IMR-90 (cell line): ENCODE measurements around the gene GRM8. TPM values are rescaled to one million over a fixed set of nuclear protein-coding genes. Genes with fewer than 3 reads are reported as not detected.

Experiments
- ATAC-seq: fragments of 200-7000 bp; cut with Tn5 transposase; 2 replicates; pipeline ENCODE4 v1.9.1; 2020; ENCODE audit warnings: low read depth, mild to moderate bottlenecking, moderate library complexity
- BruUV-seq: library from RNA; stranded (reverse); fragments of 400-500 nt; replicated peaks from 2 replicates; lab custom pipeline; 2021; lab: Mats Ljungman, UMichigan
- CTCF ChIA-PET: fragments of 300-600 bp; formaldehyde crosslinking; extraction: SDS; loops from one replicate; lab custom pipeline; 2021; ENCODE audit warnings: antibody characterized with exemption; lab: Yijun Ruan, JAX
- POLR2A ChIA-PET: fragments of 300-600 bp; sonication (Branson Sonifier 250); formaldehyde crosslinking; loops from one replicate; lab custom pipeline; 2022; ENCODE audit warnings: antibody characterized with exemption; ENCODE audit not compliant: unreplicated experiment; lab: Charles Lee
- DNase-seq: peaks from one replicate; pipeline ENCODE4 v3.0.0; 2013
- H2AFZ ChIP-seq: replicated peaks from 2 replicates; pipeline ENCODE3; 2013; ENCODE audit warnings: low read length, mild to moderate bottlenecking; ENCODE audit not compliant: poor library complexity
- H2AK5ac ChIP-seq: 2 replicates; pipeline ENCODE4 v1.6.1; 2013; ENCODE audit warnings: low read depth, low read length, inconsistent platforms
- H2AK9ac ChIP-seq: replicated peaks from 2 replicates; pipeline ENCODE3; 2013; ENCODE audit warnings: mild to moderate bottlenecking, low read depth, low read length, moderate library complexity; ENCODE audit not compliant: poor library complexity
- H2BK120ac ChIP-seq: 2 replicates; pipeline ENCODE4 v1.6.1; 2013; ENCODE audit warnings: low read depth, low read length, inconsistent platforms
- H2BK15ac ChIP-seq: 3 replicates; pipeline ENCODE4 v1.6.1; 2013; ENCODE audit warnings: low read depth, low read length, inconsistent platforms
- H2BK20ac ChIP-seq: 2 replicates; pipeline ENCODE4 v1.6.1; 2013; ENCODE audit warnings: low read depth, mild to moderate bottlenecking, inconsistent platforms, low read length, moderate library complexity
- H2BK5ac ChIP-seq: 2 replicates; pipeline ENCODE4 v1.6.1; 2013; ENCODE audit warnings: mild to moderate bottlenecking, low read depth, low read length, inconsistent platforms; ENCODE audit not compliant: poor library complexity, severe bottlenecking
- H3K14ac ChIP-seq: replicated peaks from 2 replicates; pipeline ENCODE4 v1.6.1; 2013; ENCODE audit warnings: low read depth, low read length, inconsistent platforms
- H3K18ac ChIP-seq: 2 replicates; pipeline ENCODE4 v1.6.1; 2013; ENCODE audit warnings: low read depth, low read length, control low read depth
- H3K23ac ChIP-seq: 2 replicates; pipeline ENCODE4 v1.6.1; 2013; ENCODE audit warnings: low read depth, low read length, inconsistent platforms
- H3K27ac ChIP-seq: 2 replicates; pipeline ENCODE4 v1.5.1; 2013; ENCODE audit warnings: mild to moderate bottlenecking, control low read depth, low read length; ENCODE audit not compliant: insufficient read depth
- H3K27me3 ChIP-seq: 2 replicates; pipeline ENCODE4 v1.6.1; 2013; ENCODE audit warnings: low read length; ENCODE audit not compliant: control insufficient read depth, insufficient read depth
- H3K36me3 ChIP-seq: 2 replicates; pipeline ENCODE4 v1.6.1; 2013; ENCODE audit warnings: low read length, mixed read lengths; ENCODE audit not compliant: control insufficient read depth, insufficient read depth
- H3K4ac ChIP-seq: 2 replicates; pipeline ENCODE4 v1.6.1; 2013; ENCODE audit warnings: low read depth, low read length, inconsistent platforms
- H3K4me1 ChIP-seq: 2 replicates; pipeline ENCODE4 v1.6.1; 2013; ENCODE audit warnings: low read length, mixed read lengths; ENCODE audit not compliant: control insufficient read depth, insufficient read depth
- H3K4me2 ChIP-seq: 2 replicates; pipeline ENCODE4 v1.6.1; 2013; ENCODE audit warnings: low read depth, mild to moderate bottlenecking, control low read depth, low read length, moderate library complexity
- H3K4me3 ChIP-seq: 2 replicates; pipeline ENCODE4 v1.5.1; 2013; ENCODE audit warnings: low read depth, mild to moderate bottlenecking, control low read depth, low read length, moderate library complexity; ENCODE audit not compliant: insufficient read depth
- H3K56ac ChIP-seq: 2 replicates; pipeline ENCODE4 v1.6.1; 2013; ENCODE audit warnings: low read length, inconsistent platforms; ENCODE audit not compliant: insufficient read depth; ENCODE audit errors: extremely low read depth
- H3K79me1 ChIP-seq, 2 experiments: 2 replicates each; pipeline ENCODE4 v1.6.1; 2013; ENCODE audit warnings: low read length in 2 of 2, inconsistent platforms in 1 of 2, low read depth in 1 of 2
- H3K9ac ChIP-seq: 2 replicates; pipeline ENCODE4 v1.6.1; 2013; ENCODE audit warnings: low read depth, low read length, control low read depth
- H3K9me1 ChIP-seq: 2 replicates; pipeline ENCODE4 v1.6.1; 2013; ENCODE audit warnings: low read length, inconsistent platforms; ENCODE audit not compliant: insufficient read depth
- H3K9me3 ChIP-seq: 2 replicates; pipeline ENCODE4 v1.6.1; 2013; ENCODE audit warnings: low read length; ENCODE audit not compliant: control insufficient read depth, insufficient read depth
- H4K20me1 ChIP-seq: 2 replicates; pipeline ENCODE4 v1.6.1; 2013; ENCODE audit warnings: low read length, inconsistent platforms; ENCODE audit not compliant: insufficient read depth
- H4K5ac ChIP-seq: 2 replicates; pipeline ENCODE4 v1.6.1; 2013; ENCODE audit warnings: mild to moderate bottlenecking, low read depth, low read length, control low read depth
- H4K8ac ChIP-seq, 2 experiments: 2 replicates each; pipeline ENCODE4 v1.6.1; 2013; ENCODE audit warnings: low read depth in 2 of 2, low read length in 2 of 2, control low read depth in 1 of 2, inconsistent platforms in 1 of 2
- H4K91ac ChIP-seq: 2 replicates; pipeline ENCODE4 v1.6.1; 2013; ENCODE audit warnings: low read depth, low read length, inconsistent platforms; ENCODE audit not compliant: insufficient read depth
- BHLHE40 ChIP-seq: fragments of 150-350 bp; IDR thresholded peaks from 2 replicates; pipeline ENCODE4 v1.6.1; 2016; ENCODE audit warnings: mild to moderate bottlenecking, low read depth, low read length
- CEBPB ChIP-seq: IDR thresholded peaks from 2 replicates; pipeline ENCODE4 v1.6.1; 2012; ENCODE audit warnings: low read depth, low read length, improper control_type of control experiment
- CHD1 ChIP-seq: IDR thresholded peaks from 2 replicates; pipeline ENCODE4 v1.6.1; 2012; ENCODE audit warnings: low read depth, low read length, improper control_type of control experiment
- CTCF ChIP-seq: conservative IDR thresholded peaks from 2 replicates; pipeline ENCODE4 v1.5.1; 2012; ENCODE audit warnings: mild to moderate bottlenecking, low read depth, low read length, improper control_type of control experiment
- FOS ChIP-seq: fragments of 150-350 bp; IDR thresholded peaks from 2 replicates; pipeline ENCODE4 v1.6.1; 2016; ENCODE audit warnings: low read depth, low read length
- MAFK ChIP-seq: IDR thresholded peaks from 2 replicates; pipeline ENCODE4 v1.6.1; 2012; ENCODE audit warnings: low read depth, low read length, improper control_type of control experiment
- MAZ ChIP-seq: IDR thresholded peaks from 2 replicates; pipeline ENCODE4 v1.6.1; 2012; ENCODE audit warnings: low read depth, mild to moderate bottlenecking, low read length, improper control_type of control experiment, moderate library complexity, borderline replicate concordance
- MXI1 ChIP-seq: IDR thresholded peaks from 2 replicates; pipeline ENCODE4 v1.6.1; 2012; ENCODE audit warnings: low read depth, mild to moderate bottlenecking, low read length, moderate library complexity, borderline replicate concordance
- NFE2L2 ChIP-seq: fragments of 150-350 bp; IDR thresholded peaks from 2 replicates; pipeline ENCODE4 v1.6.1; 2016; ENCODE audit warnings: low read depth, mild to moderate bottlenecking, low read length
- POLR2A ChIP-seq: IDR thresholded peaks from 2 replicates; pipeline ENCODE4 v1.6.1; 2012; ENCODE audit warnings: mild to moderate bottlenecking, low read depth, low read length
- RAD21 ChIP-seq: IDR thresholded peaks from 2 replicates; pipeline ENCODE4 v1.6.1; 2012; ENCODE audit warnings: low read length, improper control_type of control experiment
- RFX5 ChIP-seq: IDR thresholded peaks from 2 replicates; pipeline ENCODE4 v1.8.0; 2012; ENCODE audit warnings: low read depth, mild to moderate bottlenecking, low read length, moderate library complexity
- SMC3 ChIP-seq: fragments of 150-350 bp; IDR thresholded peaks from 2 replicates; pipeline ENCODE4 v1.6.1; 2016; ENCODE audit warnings: low read depth, mild to moderate bottlenecking, antibody characterized with exemption, low read length, moderate library complexity
- USF2 ChIP-seq: fragments of 150-350 bp; IDR thresholded peaks from 2 replicates; pipeline ENCODE4 v1.6.1; 2017; ENCODE audit warnings: mild to moderate bottlenecking, antibody characterized with exemption, low read length, low read depth
- WGBS, 2 experiments: methylation state at CpG; one replicate each; pipeline versions ENCODE4 v1.1.5 to v1.1.7; 2013; ENCODE audit warnings: missing lambda C conversion rate in 2 of 2; ENCODE audit not compliant: insufficient read length in 1 of 2; ENCODE audit errors: extremely low coverage in 2 of 2; 5-methylcytosine and 5-hydroxymethylcytosine counted together
- dilution Hi-C: fragments of 300-500 bp; cut with HindIII; formaldehyde crosslinking; loops from one replicate; pipeline ENCODE4 v1.14.3; 2018; ENCODE audit warnings: low sequenced_read_pairs; ENCODE audit not compliant: unreplicated experiment
- in situ Hi-C: fragments of 300-500 bp; cut with MboI; formaldehyde crosslinking; loops from 3 replicates; pipeline ENCODE4 v1.14.3; 2019; ENCODE audit warnings: low sequenced_read_pairs, inconsistent platforms, mixed read lengths
- intact Hi-C: fragments of 100-400 bp; cut with micrococcal nuclease; formaldehyde crosslinking; loops from 2 replicates; pipeline ENCODE4 v1.10.0; 2022
- polyA plus RNA-seq, 3 experiments: library from polyadenylated mRNA; depleted of rRNA; stranded (reverse); fragments of >200 nt; gene quantifications; 2 replicates each; pipeline ENCODE4 v1.2.3, GENCODE V29; 2012; ENCODE audit warnings: low replicate concordance in 1 of 3
- total RNA-seq: library from RNA; depleted of rRNA; stranded (reverse); fragments of >200 nt; gene quantifications from 2 replicates; pipeline ENCODE4 v1.2.3, GENCODE V29; 2012
- TF ChIP-seq, protein P1 (sequence below): fragments of 150-350 bp; IDR thresholded peaks from 2 replicates; pipeline ENCODE4 v1.6.1; 2016; ENCODE audit warnings: low read depth, mild to moderate bottlenecking, low read length, moderate library complexity, borderline replicate concordance

Gene GRM8
- total and polyA plus RNA-seq, 2 of the 4 experiments (the other 2 are of a cell fraction): not detected

GRCh38 chr7:126698909-126699308 lies 553.8 kb downstream of the GRM8 start (continued):
- no peak for TF ChIP-seq BHLHE40
- no peak for TF ChIP-seq MAFK

- ChIA-PET CTCF (interaction anchor here (0.6 kb wide), 1 partner anchor 8 kb away, joined by 4 read pairs; no protein-coding TSS in a partner anchor), POLR2A (no interaction called here)
- Histone ChIP-seq H3K56ac (no peak overlapping the region), H3K23ac (no peak overlapping the region), H3K27ac (no peak overlapping the region), H3K4me3 (no peak overlapping the region), H2BK15ac (no peak overlapping the region), H2BK5ac (no peak overlapping the region), H2AK5ac (no peak overlapping the region), H3K9ac (no peak overlapping the region), H2BK120ac (no peak overlapping the region), H3K9me3 (peaks cover 4% of the 10 kb centered on the region; the same call in 1 of the 2 replicates), H4K20me1 (no peaks in the 10 kb centered on the region), H4K8ac (no peak overlapping the region), H3K14ac (no peak overlapping the region), H4K5ac (no peak overlapping the region), H3K36me3 (no peaks in the 10 kb centered on the region), H3K4ac (no peak overlapping the region), H3K27me3 (no peaks in the 10 kb centered on the region), H3K4me2 (no peak overlapping the region), H3K9me1 (no peaks in the 10 kb centered on the region), H2AFZ (no peak overlapping the region), H2BK20ac (no peak overlapping the region), H3K79me1 (no peaks in the 10 kb centered on the region), H4K91ac (no peak overlapping the region), H2AK9ac (no peak overlapping the region), H3K4me1 (no peaks in the 10 kb centered on the region; the same call in 1 of the 2 replicates), H3K18ac (no peak overlapping the region)
- BruUV-seq: no TSS peak
- no peak for ATAC-seq
- DNase-seq: no peak
- WGBS, 2 experiments: no CpG with 5 or more reads among the region's 2 CpGs
- in situ Hi-C loops: no loop called here
- dilution Hi-C loops: no loop called here
- intact Hi-C loops: no loop called here
- TF ChIP-seq USF2 (no peak), CHD1 (no peak), MAZ (no peak), CTCF (no peak), CEBPB (no peak), POLR2A (no peak), RAD21 (no peak), MXI1 (no peak), MAFK (no peak), BHLHE40 (no peak), RFX5 (no peak), NFE2L2 (no peak), SMC3 (no peak), FOS (no peak)
- TF ChIP-seq, protein P1, sequence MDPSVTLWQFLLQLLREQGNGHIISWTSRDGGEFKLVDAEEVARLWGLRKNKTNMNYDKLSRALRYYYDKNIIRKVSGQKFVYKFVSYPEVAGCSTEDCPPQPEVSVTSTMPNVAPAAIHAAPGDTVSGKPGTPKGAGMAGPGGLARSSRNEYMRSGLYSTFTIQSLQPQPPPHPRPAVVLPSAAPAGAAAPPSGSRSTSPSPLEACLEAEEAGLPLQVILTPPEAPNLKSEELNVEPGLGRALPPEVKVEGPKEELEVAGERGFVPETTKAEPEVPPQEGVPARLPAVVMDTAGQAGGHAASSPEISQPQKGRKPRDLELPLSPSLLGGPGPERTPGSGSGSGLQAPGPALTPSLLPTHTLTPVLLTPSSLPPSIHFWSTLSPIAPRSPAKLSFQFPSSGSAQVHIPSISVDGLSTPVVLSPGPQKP: no peak
Observed at GRCh38 chr7:126698446-126698845, 554.3 kb downstream of the GRM8 start.
